HG02623 (cell line): ENCODE results near the gene GPRIN3.
A peak's percentile ranks its signal among the peaks of the same experiment; 100 is the strongest.

ENCODE experiments used
- ATAC-seq: cut with Tn5 transposase; IDR thresholded peaks from one replicate; pipeline ENCODE4 v1.9.1; 2021; ENCODE audit warnings: moderate library complexity; ENCODE audit not compliant: unreplicated experiment

GPRIN3 gene

DNA sequence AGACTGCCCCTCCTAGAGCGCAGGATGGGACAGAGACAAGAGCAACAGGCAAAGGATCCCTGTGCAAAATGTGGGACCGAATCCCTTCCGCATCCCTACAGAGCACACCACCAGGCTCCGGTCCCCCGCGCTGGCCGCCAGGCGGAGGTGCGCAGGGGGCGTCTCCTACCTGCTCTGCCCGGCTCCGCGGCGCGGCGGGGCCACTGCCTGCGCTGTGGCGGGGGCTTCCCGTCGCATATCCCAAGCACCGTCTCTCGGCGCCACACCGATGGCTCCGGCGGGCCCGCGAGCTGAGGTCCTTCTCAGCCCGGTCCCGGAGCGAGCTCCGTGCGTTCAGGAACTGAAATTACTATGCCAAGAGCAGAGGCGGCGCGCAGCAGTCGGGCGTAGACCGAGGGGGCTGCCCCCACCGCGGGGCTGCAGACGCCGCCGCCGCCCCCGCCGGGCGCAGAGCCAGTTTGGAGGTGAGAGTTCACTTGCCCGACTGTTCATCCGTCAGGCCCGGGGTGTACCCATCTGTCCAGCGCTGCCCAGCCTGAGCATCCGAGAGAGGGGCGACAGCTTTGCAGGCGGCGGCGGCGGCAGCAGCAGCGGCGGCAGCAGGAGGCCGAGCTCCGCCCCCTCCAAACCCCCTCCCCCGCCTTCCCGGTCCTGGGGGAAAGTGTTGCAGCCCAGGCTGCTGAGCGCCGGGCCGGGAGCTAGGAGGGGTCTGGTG, at the start of gene GPRIN3:
Gene GPRIN3, minus strand, starts transcription at position 355 of the 715 bp plus-strand sequence. CDS start 57,690 bp downstream, outside the sequence.
- peak; percentile 59 for ATAC-seq

DNA sequence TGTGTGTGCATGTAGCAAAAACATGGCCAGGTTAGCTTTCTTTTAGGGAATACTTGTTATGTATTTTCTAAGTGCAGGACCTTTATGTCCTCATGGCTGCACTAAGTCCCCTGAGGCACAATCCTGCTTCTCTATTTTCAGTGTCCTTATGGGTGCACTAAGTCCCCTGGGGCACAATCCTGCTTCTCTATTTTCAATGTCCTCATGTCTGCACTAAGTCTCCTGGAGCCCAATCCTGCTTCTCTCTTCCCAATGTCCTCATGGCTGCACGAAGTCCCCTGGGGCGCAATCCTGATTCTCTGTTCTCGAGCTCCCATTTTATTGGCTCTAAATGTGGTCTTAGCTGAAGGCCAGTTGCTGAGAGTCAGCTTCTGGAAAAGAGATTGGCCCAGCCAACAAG, 49.7 kb upstream of the GPRIN3 start:
- no peak for ATAC-seq

DNA sequence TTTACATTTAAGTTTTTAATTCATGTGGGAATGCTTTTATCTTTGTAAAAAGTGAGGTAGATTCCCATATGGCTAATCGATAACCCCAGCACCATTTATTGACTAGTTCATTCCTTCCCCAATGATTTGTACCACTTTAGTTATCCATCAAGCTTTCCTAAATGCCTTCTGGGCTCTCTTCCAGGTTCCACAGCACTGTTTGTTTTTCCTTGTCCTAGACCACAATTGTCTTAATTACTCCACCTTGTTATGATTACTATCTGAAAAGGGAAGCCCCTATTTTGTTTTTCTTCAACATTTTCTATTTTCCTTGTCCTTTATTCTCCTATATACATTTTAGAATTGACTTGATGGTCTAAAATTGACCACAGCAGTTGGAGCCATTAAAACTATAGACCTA, 48.5 kb upstream of the GPRIN3 start:
- ATAC-seq: no peak

DNA sequence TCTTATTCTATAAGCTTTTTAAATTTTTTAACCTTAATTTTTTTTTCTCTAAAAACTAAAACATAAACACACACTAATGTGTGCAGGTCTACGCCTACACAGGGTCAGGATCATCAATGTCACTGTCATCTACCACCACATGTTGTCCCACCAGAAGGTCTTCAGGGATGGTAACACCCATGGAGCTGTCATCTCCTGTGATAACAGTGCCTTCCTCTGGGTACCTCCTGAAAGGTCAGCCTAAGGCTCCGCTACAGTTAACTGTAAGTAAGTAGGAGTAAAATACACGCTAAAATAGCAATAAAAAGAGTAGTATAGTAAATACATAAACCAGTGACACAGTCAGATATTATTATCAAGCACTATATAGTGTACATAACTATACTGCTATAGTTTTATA, 45.9 kb upstream of the GPRIN3 start:
- ATAC-seq: no peak

DNA sequence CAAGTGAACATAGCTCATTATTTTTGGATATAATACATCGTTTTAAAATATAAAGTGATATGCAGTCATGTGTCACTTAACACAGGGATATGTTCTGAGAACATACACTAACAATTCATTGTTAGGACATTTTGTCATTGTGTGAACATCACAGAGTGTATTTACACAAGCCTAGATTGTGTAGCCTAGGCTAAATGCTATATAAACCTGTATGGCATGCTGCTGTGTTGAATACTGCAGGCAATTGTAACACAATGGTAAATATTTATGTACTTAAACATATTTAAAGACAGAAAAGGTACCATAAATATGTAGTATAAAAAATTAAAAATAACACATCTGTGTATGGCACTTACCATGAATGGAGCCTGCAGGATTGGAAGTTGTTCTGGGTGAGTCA, 44.9 kb upstream of the GPRIN3 start:
- ATAC-seq: no peak

DNA sequence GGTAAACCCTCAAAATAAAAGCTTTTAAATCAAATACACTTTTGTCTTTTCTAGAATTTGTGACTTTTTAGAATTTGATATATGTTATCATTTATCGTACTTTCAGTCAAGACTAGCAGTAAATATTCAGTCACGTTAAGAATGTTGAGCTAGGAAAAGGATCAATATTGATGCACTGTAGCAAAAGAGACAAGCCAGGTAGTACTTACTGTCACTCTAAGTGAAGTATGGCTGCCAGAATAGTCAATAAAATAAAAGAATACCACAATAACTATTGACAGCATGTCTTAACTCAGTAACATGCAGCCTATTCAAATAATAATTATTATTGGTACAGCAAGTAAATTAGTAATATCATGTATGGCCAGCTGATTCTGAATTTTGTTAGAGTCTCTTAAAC, 43.6 kb upstream of the GPRIN3 start:
- ATAC-seq: no peak

DNA sequence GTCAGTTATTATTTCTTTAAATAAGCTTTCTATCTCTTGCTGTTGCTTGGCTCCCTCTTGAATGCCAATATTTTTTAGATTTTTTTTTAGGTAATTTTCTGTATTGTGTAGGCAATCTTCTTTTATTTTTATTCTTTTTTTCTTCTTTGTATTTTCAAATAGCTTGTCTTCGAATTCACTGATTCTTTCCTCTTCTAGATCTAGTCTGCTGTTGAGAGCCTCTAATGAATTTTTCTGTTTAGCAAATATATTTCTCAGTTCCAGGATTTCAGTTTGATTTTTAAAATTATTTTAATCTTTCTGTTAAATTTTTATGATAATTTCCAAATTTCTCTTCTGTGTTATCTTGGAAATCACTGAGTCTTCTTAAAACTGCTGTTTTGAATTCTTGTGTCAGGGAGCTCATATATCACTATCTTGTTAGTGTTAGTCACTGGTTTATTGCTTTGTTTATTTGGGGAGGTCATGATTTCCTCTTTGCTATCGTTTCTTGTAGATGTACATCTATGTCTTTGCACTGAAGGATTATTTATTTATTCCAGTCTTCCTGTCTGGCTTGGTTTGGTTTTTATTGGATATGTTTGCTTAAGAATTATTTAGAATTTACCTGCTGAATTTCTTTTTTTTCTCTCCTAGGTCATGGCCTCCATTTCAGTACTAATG, 39.9 kb upstream of the GPRIN3 start:
- no peak for ATAC-seq

DNA sequence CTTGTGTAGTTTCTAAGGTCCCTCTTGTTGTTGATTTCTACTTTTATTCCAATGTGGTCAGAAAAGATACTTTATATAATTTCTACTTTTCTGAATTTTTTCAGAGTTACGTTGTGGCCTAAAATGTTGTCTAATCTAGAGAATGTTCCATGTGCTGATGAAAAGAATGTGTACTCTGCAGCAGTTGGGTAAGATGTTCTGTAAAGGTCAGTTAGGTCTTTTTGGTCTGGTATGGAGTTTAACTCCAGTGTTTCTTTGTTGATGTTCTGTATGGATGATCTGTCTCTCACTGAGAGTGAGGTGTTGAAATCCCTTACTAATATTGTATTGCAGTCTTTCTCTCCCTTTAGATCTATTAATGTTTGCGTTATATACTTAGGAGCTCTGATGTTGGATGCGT, 37.0 kb upstream of the GPRIN3 start:
- no peak for ATAC-seq

DNA sequence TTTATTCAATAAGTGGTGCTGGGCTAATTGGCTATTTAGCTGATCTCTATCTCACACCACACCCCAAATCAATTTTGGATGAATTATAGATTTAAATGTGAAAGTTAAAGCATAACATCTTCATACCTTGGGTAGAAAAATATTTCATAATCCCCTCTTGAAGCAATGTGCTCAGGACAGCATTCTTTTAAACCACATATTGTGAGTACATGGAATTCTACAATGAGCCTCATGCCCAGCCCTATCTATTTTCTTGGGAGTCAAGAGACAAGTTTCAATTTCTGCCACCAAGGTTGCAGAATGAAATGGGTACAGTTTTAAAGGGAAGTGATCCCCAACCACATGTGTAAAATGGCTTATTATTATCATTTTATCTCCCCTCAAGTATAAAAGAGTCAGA, 30.6 kb upstream of the GPRIN3 start:
- no peak for ATAC-seq

DNA sequence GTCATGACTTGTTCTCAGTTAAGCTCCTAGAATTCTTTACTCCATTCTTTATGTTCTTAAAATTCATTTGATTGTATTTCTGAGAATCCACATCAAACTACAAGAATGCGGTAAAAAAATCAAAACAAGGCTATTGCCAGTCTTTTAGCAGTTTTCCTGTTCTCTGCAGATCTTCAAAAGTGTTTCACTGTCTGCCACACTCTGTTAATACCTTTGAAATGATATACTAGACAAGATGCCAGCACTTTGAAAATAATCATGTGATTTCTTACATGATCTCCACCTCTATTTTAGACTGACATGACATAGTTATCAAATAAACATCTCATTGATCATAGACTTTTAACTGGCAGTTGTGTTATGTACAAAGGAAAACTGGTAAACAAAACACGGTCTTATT, 30.1 kb upstream of the GPRIN3 start:
- ATAC-seq: no peak

DNA sequence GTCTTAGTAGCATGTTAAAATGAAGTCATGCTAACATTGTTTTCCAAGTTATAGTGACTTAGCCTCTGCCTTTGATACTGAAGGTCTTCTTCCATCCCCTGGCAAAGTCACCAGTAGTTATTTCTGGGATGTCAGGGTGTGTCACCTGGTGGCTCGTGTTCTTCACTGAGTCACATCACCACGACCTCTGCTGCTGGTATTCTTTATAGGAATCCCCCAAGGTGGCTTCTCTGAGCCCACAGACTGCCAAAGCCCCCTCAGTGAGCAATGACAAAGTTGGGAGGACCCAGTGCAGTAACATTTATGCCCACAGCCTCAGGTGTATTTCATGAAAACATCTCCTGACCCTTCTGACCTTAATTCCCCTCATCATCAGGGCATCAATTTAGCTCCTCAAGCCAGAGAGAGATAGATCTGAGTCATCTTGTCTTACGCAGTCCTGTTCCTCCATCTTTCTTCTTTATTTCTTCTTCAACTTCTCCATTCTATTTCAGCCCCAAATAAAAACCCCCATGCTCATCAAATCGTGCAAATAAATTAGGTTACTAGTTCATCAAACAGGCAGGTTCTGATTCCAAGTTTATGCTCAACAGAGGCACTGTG, 29.3 kb upstream of the GPRIN3 start:
- ATAC-seq: no peak

DNA sequence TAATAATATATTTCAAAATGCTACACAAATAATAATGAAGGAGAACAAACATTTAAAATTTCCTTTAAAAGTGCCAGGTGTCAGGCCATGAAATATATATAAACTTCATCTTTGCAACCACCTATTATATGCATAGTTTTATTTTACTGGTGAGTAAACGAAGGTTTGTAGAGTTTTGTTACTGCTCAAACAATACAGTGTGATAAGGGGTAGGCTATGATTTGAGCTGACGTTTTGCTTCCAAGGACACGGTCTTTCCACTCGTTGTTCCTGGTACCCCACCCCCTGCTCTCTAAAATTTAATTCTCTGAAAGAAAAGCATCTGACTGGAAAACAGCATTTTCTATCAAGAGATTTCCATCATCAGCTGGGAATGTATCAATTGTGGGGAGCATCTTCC, 27.2 kb upstream of the GPRIN3 start:
- ATAC-seq: no peak

DNA sequence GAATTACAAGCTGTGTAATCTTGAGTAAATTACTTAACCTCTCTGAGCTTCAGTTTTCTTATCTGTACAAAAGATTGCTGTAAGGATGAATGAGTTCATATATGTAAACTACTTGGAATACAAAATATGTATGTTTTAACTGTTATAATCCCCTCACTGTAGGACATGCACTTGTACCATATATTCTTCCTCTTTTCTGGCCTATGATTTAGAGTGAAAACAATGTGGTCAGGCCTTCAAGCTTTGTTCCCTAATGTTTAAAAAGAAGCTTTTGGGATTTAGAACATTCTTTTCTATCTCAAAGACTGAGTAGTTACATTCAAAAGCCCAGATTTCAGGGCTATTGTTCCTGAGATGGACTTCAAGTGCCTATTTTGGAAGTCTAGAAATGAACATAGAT, 26.7 kb upstream of the GPRIN3 start:
- ATAC-seq: no peak

DNA sequence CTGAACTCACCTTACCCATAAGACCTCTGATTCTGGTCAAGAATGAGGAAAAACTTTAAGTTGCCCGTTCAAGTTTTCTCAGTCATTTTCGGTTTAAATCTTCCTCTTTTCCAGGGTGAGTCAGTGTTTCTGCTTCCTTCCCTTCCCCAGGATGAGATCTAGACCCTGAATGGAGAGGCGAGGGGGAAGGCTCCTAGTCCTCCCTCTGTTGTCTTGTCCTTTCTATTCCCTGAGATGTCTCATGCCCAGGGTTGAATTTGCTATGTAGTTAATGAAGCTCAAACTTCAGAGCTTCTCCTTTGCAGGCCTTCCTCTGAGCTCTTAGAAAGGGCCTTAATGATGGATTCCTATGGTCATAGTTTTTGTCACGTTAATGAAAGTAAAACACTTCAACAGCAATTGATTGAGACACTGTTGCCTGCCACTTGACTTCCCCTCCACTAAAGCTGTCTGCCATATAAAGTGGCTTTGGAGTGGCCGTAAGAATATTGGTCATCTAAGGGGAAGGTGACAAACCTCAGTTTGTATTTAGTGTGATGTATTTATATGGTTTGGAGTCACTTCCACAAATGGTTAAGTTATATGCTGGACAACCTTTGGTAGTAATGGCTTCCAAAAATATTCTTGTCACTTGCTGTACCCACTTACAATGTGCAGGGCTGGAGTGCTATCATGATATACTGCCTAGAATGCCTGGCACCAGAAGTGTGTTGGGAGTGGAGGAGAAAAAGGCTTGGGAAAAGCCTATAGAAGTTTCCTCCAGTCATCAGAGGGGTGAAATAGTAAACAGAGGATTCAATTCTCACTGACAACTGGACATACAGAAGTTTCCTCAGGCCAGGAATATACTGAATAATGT, 24.3 kb upstream of the GPRIN3 start:
- ATAC-seq: no peak

DNA sequence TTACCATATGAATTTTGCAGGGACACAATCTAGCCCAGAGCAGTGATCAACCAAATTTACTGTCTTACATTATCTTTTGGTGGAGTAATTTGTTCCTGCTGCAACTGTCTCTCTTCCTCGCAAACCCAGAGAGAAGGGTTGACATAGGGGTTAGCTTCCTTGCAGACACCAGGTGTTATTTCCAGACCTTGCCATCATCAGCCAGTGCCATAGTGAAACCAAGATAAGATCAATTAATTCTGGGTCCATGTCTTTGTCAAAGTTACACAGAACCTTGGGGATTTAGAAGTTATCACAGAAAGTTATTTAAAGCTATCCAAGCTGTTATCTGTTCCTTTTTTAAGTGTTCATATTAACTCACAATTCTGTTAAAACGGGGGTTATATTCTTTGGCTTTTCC, 23.6 kb upstream of the GPRIN3 start:
- no peak for ATAC-seq

DNA sequence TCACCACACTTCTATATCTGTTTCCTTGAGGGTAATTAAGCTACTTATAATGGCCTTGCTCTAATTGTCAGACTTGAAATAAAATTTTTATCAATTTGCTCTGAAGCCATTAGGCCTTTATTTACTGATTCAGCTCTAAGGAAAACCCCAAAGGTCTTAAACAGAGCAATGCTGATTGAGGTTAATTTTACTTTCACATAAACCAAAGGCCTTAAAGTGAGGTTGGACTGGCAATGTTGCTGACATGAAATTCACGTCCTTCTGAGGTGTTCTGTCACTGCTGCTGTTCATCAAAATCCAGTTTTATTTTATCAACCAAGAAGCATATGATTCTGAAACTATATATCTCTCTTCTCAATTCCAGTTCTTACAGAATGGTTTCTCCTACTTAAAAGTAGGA, 21.7 kb upstream of the GPRIN3 start:
- ATAC-seq: no peak

DNA sequence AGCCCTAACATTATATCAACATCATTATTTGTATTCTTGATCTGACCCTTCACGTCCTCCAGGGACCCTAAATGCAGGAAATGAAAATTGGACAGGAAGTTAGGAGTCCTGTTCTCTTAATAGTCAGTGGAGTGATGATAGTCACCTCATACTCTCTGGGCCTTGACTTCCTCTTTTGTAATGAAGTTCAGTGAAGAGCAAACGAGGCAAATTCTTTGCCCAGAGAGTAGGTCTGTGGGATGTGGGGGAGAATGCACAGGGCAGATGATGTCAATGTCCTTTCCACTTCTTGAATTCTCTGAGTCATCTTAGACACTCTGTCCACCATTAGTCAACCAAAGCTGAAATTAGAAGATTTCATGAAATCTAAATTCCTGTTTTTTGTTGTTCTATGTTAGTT, 17.1 kb upstream of the GPRIN3 start:
- peak; percentile 91 for ATAC-seq

DNA sequence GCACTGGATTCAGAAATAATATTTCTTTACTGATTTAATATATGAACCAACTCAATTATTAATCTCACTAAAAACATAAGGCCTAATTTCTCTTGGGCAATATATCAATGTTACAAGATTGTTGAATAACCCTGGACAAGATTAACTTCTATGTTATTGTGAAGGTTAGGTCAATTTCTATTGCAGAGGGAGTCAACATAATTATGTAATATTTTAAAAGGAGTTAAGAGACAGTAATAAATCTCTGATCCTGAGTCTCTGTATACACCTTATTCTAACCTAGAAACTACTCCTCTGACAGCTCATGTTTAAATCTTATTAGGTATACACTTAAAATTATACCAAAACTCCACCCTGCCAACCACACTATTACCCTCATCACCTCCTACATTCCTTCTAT, 15.1 kb upstream of the GPRIN3 start:
- no peak for ATAC-seq

DNA sequence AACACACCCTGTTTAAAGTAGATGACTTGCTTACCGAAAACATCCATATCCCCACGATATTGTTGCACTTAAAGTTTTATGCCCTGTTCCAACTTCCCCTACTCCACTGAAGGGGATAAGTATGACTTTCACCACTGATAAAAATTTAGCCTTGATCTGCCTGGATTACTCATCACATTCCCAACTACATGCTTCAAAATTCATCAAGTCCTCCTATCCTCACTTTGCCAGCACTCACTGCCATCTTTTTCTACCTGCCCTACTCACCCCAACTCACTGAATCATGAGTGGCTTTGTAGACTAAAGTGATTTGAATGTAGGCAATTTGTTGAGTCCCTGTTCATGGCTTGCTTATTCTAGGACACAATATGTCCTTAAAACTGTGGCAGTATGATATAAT, 12.2 kb upstream of the GPRIN3 start:
- ATAC-seq: no peak

DNA sequence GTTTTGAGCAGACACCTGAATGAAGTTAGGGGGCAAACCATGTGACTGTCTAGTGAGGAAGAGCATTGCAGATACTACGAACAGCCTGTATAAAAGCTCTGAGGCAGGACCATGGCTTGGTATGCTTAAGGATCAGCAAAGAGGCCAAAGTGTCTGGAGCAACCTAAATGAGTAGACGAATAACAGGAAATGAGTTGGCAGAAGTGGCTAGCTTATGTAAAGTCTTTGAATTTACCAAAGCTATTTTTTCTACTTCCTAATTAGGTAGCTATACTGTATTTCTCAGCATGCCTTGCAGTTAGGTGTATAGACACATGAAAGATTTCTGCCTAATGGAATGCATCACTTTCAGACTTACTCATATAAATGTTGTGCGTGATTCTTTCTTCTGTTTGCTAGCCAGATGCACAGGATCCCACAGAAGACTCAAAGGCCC, 9.3 kb upstream of the GPRIN3 start:
- no peak for ATAC-seq

DNA sequence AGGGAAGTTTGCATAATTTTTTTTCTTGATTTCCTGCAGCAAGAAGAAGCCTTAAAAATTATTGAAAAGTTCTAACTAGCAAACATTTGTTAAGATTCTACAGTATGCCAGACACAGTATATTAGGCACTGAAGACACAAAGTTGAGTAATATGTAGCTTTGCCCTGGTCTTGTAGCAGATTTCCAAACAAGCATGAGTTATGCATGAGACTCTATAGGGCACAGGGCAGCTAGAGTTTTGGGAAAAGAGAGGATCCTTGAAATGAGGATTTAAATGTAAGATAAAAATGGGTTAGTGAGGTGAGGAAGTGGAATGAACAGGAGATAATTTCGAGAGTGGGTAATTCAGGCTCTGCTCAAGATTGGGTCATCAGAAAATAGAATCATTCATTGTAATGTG, 8.6 kb upstream of the GPRIN3 start:
- no peak for ATAC-seq
